ENCODE data around the gene SIRT4. TPM values are rescaled to one million over a fixed set of nuclear protein-coding genes. Genes with fewer than 3 reads are reported as not detected.

SIRT4 gene
- total RNA-seq, 1 donor from 2014 or later, result 3.8 TPM

- no peak for DNase-seq (ENCODE audit: low spot score)
- Mint-ChIP-seq H3K27me3 (ENCODE audit: insufficient read depth, low read depth) (peaks cover 5% of the 10 kb centered on the region), H3K4me1 (peaks cover 20% of the 10 kb centered on the region), H3K4me3 (no peak overlapping the region), H3K27ac (no peak overlapping the region), H3K9me3 (no peaks in the 10 kb centered on the region), H3K36me3 (peaks cover 41% of the 10 kb centered on the region)
- peaks cover 47% of the 10 kb centered on the region for H4K20me1 ChIP-seq (ENCODE audit: low read depth)
- H3K36me3 ChIP-seq, result peaks cover 22% of the 10 kb centered on the region
- no peak overlapping the region for H3K4me2 ChIP-seq
- H3K9me3 ChIP-seq (ENCODE audit: low read depth), result no peaks in the 10 kb centered on the region
- peaks cover 17% of the 10 kb centered on the region for H3K79me2 ChIP-seq (ENCODE audit: low read depth)
- H3K9ac ChIP-seq, result no peak overlapping the region
- no peak overlapping the region for H2AFZ ChIP-seq (replicated peaks)
- H3F3A ChIP-seq (ENCODE audit: low read depth), result peaks cover 33% of the 10 kb centered on the region
- no peak overlapping the region for H3K4me3 ChIP-seq
- TF ChIP-seq, protein P1, sequence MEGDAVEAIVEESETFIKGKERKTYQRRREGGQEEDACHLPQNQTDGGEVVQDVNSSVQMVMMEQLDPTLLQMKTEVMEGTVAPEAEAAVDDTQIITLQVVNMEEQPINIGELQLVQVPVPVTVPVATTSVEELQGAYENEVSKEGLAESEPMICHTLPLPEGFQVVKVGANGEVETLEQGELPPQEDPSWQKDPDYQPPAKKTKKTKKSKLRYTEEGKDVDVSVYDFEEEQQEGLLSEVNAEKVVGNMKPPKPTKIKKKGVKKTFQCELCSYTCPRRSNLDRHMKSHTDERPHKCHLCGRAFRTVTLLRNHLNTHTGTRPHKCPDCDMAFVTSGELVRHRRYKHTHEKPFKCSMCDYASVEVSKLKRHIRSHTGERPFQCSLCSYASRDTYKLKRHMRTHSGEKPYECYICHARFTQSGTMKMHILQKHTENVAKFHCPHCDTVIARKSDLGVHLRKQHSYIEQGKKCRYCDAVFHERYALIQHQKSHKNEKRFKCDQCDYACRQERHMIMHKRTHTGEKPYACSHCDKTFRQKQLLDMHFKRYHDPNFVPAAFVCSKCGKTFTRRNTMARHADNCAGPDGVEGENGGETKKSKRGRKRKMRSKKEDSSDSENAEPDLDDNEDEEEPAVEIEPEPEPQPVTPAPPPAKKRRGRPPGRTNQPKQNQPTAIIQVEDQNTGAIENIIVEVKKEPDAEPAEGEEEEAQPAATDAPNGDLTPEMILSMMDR (IDR thresholded peaks at IDR 0.05), result no peak
- TF ChIP-seq EZH2 (IDR thresholded peaks at IDR 0.05) (no peak), EZH2phosphoT487 (IDR thresholded peaks at IDR 0.05) (no peak)
- no peak overlapping the region for H3K27ac ChIP-seq
- H3K27me3 ChIP-seq, result no peaks in the 10 kb centered on the region
- no peaks in the 10 kb centered on the region for H3K4me1 ChIP-seq
Observed at GRCh38 chr12:120353136-120353535, 51.0 kb downstream of the SIRT4 start.

- H3K36me3 ChIP-seq, result peaks cover 22% of the 10 kb centered on the region
- peaks cover 26% of the 10 kb centered on the region for H3K4me1 Mint-ChIP-seq
- H3K27me3 Mint-ChIP-seq (ENCODE audit: insufficient read depth, low read depth), result peaks cover 5% of the 10 kb centered on the region
- no peaks in the 10 kb centered on the region for H3K9me3 Mint-ChIP-seq
- DNase-seq (ENCODE audit: low spot score), result no peak
- no peaks in the 10 kb centered on the region for H3K27me3 ChIP-seq
- H3K27ac ChIP-seq, result no peak overlapping the region
- no peaks in the 10 kb centered on the region for H3K9me3 ChIP-seq (ENCODE audit: low read depth)
- H3K9ac ChIP-seq, result no peak overlapping the region
- H3K36me3 Mint-ChIP-seq, result peaks cover 43% of the 10 kb centered on the region
- H3K27ac Mint-ChIP-seq, result no peak overlapping the region
- no peak overlapping the region for H3K4me3 ChIP-seq
- peaks cover 2% of the 10 kb centered on the region for H3K4me1 ChIP-seq
- H2AFZ ChIP-seq (replicated peaks), result no peak overlapping the region
- peak overlapping the region; percentile 7 for H3K4me3 Mint-ChIP-seq
- peaks cover 38% of the 10 kb centered on the region for H3F3A ChIP-seq (ENCODE audit: low read depth)
- H4K20me1 ChIP-seq (ENCODE audit: low read depth), result peaks cover 53% of the 10 kb centered on the region
- H3K79me2 ChIP-seq (ENCODE audit: low read depth), result peaks cover 17% of the 10 kb centered on the region
- no peak overlapping the region for H3K4me2 ChIP-seq
- TF ChIP-seq EZH2 (IDR thresholded peaks at IDR 0.05) (no peak), EZH2phosphoT487 (IDR thresholded peaks at IDR 0.05) (no peak)
- TF ChIP-seq, protein P1 (IDR thresholded peaks at IDR 0.05), result no peak
Observed at GRCh38 chr12:120353556-120354317, 51.6 kb downstream of the SIRT4 start.

DNA sequence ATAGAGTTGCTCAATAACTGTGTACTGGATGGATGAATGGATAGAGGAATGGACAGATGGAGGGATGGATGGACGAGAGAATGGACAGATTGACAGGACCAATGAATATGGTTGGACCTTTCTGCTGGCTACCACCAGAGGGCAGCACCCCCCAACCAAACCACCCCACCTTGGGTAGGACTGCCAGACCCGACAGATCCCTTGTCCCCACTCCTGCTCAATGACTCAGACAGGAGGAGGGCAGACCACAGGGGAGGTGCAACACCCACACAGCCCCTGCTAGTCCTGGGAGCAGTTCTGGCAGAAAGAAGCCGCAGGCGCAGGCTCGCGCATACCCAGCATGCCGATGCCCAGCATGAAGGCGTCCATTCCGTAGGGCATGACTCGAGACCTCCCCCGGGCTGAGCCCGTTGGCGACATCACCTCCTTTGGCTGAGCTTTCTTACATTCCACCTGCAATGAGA, 54.5 kb downstream of the SIRT4 start:
- Histone ChIP-seq H4K20me1 (ENCODE audit: low read depth) (peaks cover 70% of the 10 kb centered on the region), H3K79me2 (ENCODE audit: low read depth) (peaks cover 41% of the 10 kb centered on the region), H2AFZ (replicated peaks) (no peak overlapping the region), H3K9me3 (ENCODE audit: low read depth) (no peaks in the 10 kb centered on the region), H3K4me1 (peaks cover 27% of the 10 kb centered on the region), H3K4me2 (no peak overlapping the region), H3K27ac (no peak overlapping the region), H3K36me3 (peaks cover 22% of the 10 kb centered on the region), H3K4me3 (no peak overlapping the region), H3K9ac (no peak overlapping the region), H3K27me3 (no peaks in the 10 kb centered on the region), H3F3A (ENCODE audit: low read depth) (peaks cover 65% of the 10 kb centered on the region)
- Mint-ChIP-seq H3K9me3 (no peaks in the 10 kb centered on the region), H3K4me3 (no peak overlapping the region), H3K27me3 (ENCODE audit: insufficient read depth, low read depth) (peaks cover 8% of the 10 kb centered on the region), H3K4me1 (peaks cover 51% of the 10 kb centered on the region), H3K36me3 (peaks cover 56% of the 10 kb centered on the region), H3K27ac (peak overlapping the region; percentile 72)
- TF ChIP-seq EZH2phosphoT487 (IDR thresholded peaks at IDR 0.05) (no peak), EZH2 (IDR thresholded peaks at IDR 0.05) (no peak)
- TF ChIP-seq, protein P1 (IDR thresholded peaks at IDR 0.05), result peak; percentile 87
- DNase-seq (ENCODE audit: low spot score), result peak; percentile 81
